Measurements from ENCODE around the gene HGS. TPM values are rescaled to one million over a fixed set of nuclear protein-coding genes. Genes with fewer than 3 reads are reported as not detected.

Gene HGS
- total and polyA plus RNA-seq, 5 experiments from 2014 or later, result 15.4 to 154 (median 31.1) TPM

- H3K4me3 Mint-ChIP-seq, result no peak overlapping the region
- ATAC-seq (no peak), DNase-seq (no peak)
- no peaks in the 10 kb centered on the region for H3K9me3 Mint-ChIP-seq
- no peaks in the 10 kb centered on the region for H3K27me3 Mint-ChIP-seq
- H3K36me3 Mint-ChIP-seq, result peaks cover 0 to 3% (median 0%) of the 10 kb centered on the region in 3 donors
- peaks cover 4 to 32% (median 17%) of the 10 kb centered on the region in 4 donors for H3K4me1 Mint-ChIP-seq
- POLR2A ChIA-PET, result no interaction called here
- H3K27ac Mint-ChIP-seq, result peak overlapping the region in 4 of 10 donors; percentile 14 to 74 (median 42)
Measured at GRCh38 chr17:81660441-81660840, 23.4 kb upstream of the HGS start.

DNA sequence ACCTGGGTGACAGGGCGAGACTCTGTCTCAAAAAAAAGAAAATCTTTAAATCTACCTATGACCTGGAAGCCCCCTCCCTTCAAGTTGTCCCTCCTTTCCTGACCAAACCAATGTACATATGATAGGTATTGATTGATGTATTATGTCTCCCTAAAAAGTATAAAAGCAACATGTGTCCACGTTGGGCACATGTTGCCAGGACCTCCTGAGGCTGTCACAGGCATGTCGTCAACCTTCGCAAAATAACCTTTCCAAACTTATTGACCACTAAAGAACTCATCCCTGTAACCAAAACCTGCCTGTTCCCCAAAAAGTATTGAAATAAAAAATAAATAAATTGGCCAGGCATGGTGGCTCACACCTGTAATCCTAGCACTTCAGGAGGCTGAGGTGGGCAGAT, 21.8 kb upstream of the HGS start:
- Mint-ChIP-seq H3K9me3 (no peaks in the 10 kb centered on the region), H3K4me3 (no peak overlapping the region), H3K4me1 (peaks cover 9 to 37% (median 25%) of the 10 kb centered on the region in 4 donors), H3K27ac (peak overlapping the region in 7 of 10 donors; percentile 43 to 98 (median 71)), H3K27me3 (peaks cover 0 to 1% (median 0%) of the 10 kb centered on the region in 5 donors), H3K36me3 (peaks cover 0 to 3% (median 0%) of the 10 kb centered on the region in 3 donors)
- no peak for ATAC-seq
- POLR2A ChIA-PET, result interaction anchor here (0.6 to 7.6 kb wide), 5 partner anchors 8 to 221 kb away, joined by 4 to 80 read pairs (median 7); partner anchors contain the start of genes ARL16, HGS, NPLOC4 and TSPAN10
- no peak for DNase-seq

GRCh38 chr17:81664051-81664470, 19.8 kb upstream of the HGS start:
- H3K9me3 Mint-ChIP-seq, result no peaks in the 10 kb centered on the region
- peak overlapping the region in 2 of 10 donors; percentile 10 to 40 for H3K4me3 Mint-ChIP-seq
- peaks cover 16 to 51% (median 39%) of the 10 kb centered on the region in 4 donors for H3K4me1 Mint-ChIP-seq
- peaks cover 0 to 13% (median 3%) of the 10 kb centered on the region in 3 donors for H3K36me3 Mint-ChIP-seq
- peak overlapping the region in 6 of 10 donors; percentile 13 to 81 (median 42) for H3K27ac Mint-ChIP-seq
- DNase-seq (no peak), ATAC-seq (no peak)
- peaks cover 0 to 1% (median 0%) of the 10 kb centered on the region in 5 donors for H3K27me3 Mint-ChIP-seq
- POLR2A ChIA-PET, result interaction anchor here (0.8 to 7.6 kb wide), 4 partner anchors 20 to 425 kb away, joined by 3 to 80 read pairs (median 5); partner anchors contain the start of genes ARL16, HGS, NDUFAF8 and TEPSIN

DNA sequence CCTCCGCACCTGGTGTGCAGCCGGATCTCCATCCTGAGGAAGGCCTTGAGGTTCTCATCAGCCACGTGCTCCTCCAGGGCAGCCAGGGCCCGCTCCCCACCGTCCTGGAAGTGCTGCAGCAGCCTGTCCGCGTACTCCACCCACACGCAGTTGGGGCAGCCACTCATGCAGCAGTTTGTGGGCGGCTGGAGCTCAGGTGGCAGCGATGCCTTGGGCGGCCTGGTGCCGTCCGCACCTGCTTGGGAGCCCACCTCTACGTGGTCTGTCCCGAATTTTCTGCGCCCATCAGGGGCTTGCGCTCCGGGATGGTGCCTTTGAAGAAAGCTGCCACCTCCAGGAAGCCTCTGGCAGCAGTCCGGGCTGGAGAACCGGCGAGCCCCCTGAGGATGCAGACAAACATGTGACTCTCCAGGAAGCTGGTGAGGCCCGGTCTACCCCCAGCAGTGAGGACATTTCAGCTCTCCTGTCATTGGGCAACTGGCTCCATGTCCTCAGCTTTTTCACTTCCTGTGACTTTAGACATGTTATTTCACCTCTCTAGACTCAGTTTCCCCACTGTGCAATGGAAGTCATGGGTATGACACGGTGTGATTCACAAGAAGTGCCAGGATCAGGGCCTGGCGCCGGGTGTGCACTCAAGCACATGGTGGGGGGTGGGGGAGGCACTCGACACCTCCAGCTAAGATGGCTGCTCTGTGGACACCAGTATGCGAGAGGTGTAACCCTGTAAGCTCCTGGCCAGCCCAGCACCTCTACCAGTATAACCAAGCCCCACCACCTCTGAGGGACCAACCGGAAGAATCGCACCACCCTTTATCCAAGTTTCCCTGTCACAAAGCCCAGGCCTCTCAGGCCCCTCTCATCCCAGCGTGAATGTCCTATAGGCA, 18.4 kb upstream of the HGS start:
- H3K4me1 Mint-ChIP-seq, result peaks cover 16 to 58% (median 39%) of the 10 kb centered on the region in 4 donors
- POLR2A ChIA-PET, result interaction anchor here (0.6 to 7.6 kb wide), 13 partner anchors 9 to 1211 kb away, joined by 3 to 80 read pairs (median 4); partner anchors contain the start of genes ARL16, FAAP100, HGS and MRPL12
- H3K9me3 Mint-ChIP-seq, result no peaks in the 10 kb centered on the region
- H3K27ac Mint-ChIP-seq, result peak overlapping the region; percentile 89 to 98 (median 96)
- ATAC-seq (peak in 1 of 2 donors; percentile 13), DNase-seq (peak in 2 of 10 donors; percentile 30 to 36)
- H3K27me3 Mint-ChIP-seq, result peaks cover 0 to 1% (median 0%) of the 10 kb centered on the region in 5 donors
- H3K36me3 Mint-ChIP-seq, result peaks cover 0 to 27% (median 3%) of the 10 kb centered on the region in 3 donors
- peak overlapping the region; percentile 82 to 98 (median 94) for H3K4me3 Mint-ChIP-seq

DNA sequence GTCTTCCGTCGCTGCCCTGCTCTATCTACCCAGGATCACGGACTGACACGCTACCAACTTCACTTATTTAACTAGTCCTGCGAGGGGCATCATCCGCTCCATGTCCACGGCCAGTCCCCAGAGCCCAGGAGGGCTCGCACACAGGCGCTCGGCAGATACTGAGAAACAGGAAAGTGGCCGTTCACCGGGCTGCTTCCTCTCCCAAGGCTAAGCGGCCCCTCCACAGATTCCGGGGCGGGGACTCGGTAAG, 17.8 kb upstream of the HGS start:
- ATAC-seq, result peak; percentile 13 to 35
- POLR2A ChIA-PET, result interaction anchor here (0.7 to 7.6 kb wide), 13 partner anchors 9 to 195 kb away, joined by 3 to 80 read pairs (median 4); partner anchors contain the start of genes ARL16, FAAP100, HGS and MRPL12
- DNase-seq, result peak in 1 of 10 donors; percentile 28
- Mint-ChIP-seq H3K27ac (peak overlapping the region; percentile 89 to 98 (median 96)), H3K27me3 (peaks cover 0 to 1% (median 0%) of the 10 kb centered on the region in 5 donors), H3K4me1 (peaks cover 16 to 58% (median 39%) of the 10 kb centered on the region in 4 donors), H3K4me3 (peak overlapping the region; percentile 82 to 98 (median 94)), H3K9me3 (no peaks in the 10 kb centered on the region), H3K36me3 (peaks cover 0 to 29% (median 3%) of the 10 kb centered on the region in 3 donors)

- ATAC-seq (peak; percentile 84 to 92), DNase-seq (peak; percentile 86 to 95 (median 90))
- Mint-ChIP-seq H3K9me3 (no peaks in the 10 kb centered on the region), H3K4me1 (peaks cover 16 to 55% (median 39%) of the 10 kb centered on the region in 4 donors), H3K27me3 (peaks cover 0 to 1% (median 0%) of the 10 kb centered on the region in 5 donors), H3K36me3 (peaks cover 0 to 34% (median 3%) of the 10 kb centered on the region in 3 donors), H3K27ac (peak within 1 kb of the TSS; percentile 89 to 98 (median 96)), H3K4me3 (peak within 1 kb of the TSS; percentile 82 to 98 (median 94))
- POLR2A ChIA-PET, result interaction anchor here (0.6 to 7.6 kb wide), 11 partner anchors 9 to 195 kb away, joined by 3 to 80 read pairs (median 5); partner anchors contain the start of genes ARL16, FAAP100, HGS and MRPL12
Measured at GRCh38 chr17:81666342-81667191, 17.2 kb upstream of the HGS start, which contains the start of the genes CCDC137 and OXLD1. Gene CCDC137 (plus strand): TSS chr17:81666737. CDS start chr17:81666767, 30 bp downstream. Gene OXLD1 (minus strand): TSS chr17:81666605. CDS start chr17:81666577, 28 bp downstream.

DNA sequence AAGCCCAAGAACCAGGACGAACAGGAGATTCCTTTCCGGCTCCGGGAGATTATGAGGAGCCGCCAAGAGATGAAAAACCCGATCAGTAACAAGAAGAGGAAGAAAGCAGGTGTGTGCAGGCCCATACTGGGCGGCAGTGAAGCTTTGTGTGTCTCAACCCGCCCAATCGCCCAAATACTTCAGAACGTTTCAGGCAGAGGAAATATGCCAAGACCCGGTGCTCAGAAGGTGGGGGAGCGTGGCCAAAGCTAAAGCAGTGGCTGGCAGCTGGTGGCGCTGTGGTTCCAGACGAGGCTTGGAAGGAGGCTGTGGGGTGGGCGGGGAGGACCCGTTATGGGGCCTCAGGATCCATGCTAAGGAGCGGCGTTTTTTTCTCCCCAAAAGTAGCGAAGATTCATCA, 16.1 kb upstream of the HGS start:
- POLR2A ChIA-PET, result interaction anchor here (0.6 to 7.6 kb wide), 5 partner anchors 16 to 483 kb away, joined by 3 to 80 read pairs (median 4); partner anchors contain the start of genes ARL16, BAHCC1 and HGS
- H3K27ac Mint-ChIP-seq, result peak overlapping the region in 8 of 10 donors; percentile 37 to 96 (median 76)
- peaks cover 16 to 46% (median 36%) of the 10 kb centered on the region in 4 donors for H3K4me1 Mint-ChIP-seq
- DNase-seq, result no peak
- peaks cover 0 to 1% (median 0%) of the 10 kb centered on the region in 5 donors for H3K27me3 Mint-ChIP-seq
- peak overlapping the region; percentile 82 to 96 (median 91) for H3K4me3 Mint-ChIP-seq
- H3K36me3 Mint-ChIP-seq, result peaks cover 0 to 44% (median 3%) of the 10 kb centered on the region in 3 donors
- H3K9me3 Mint-ChIP-seq, result no peaks in the 10 kb centered on the region
- no peak for ATAC-seq

GRCh38 chr17:81672504-81672903, 11.3 kb upstream of the HGS start:
- no peak for DNase-seq

DNA sequence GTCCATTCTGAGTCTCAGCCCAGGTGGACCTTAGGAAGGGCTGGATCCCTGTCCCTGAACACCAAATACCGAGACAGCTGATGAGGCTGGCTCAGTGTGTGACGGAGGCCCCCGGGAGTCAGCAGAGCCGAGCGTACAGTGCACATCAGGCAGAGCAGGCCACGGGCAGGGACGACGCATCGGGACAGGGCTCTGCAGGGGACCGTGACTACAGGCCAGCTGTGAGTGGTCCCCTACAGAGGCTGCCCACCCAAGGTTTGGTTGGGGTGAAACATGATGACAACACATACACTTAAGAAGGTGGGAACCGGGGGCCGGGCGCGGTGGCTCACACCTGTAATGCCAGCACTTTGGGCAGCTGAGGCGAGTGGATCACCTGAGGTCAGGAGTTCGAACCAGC, 10.9 kb upstream of the HGS start:
- Mint-ChIP-seq H3K27ac (no peak overlapping the region), H3K4me3 (no peak overlapping the region), H3K27me3 (no peaks in the 10 kb centered on the region), H3K4me1 (peaks cover 2 to 23% (median 17%) of the 10 kb centered on the region in 4 donors), H3K36me3 (peaks cover 0 to 51% (median 3%) of the 10 kb centered on the region in 3 donors), H3K9me3 (no peaks in the 10 kb centered on the region)
- POLR2A ChIA-PET, result interaction anchor here (0.7 to 1.7 kb wide), 3 partner anchors 9 to 30 kb away, joined by 3 to 7 read pairs (median 3); partner anchors contain the start of genes ARL16, HGS and MRPL12
- ATAC-seq (no peak), DNase-seq (no peak)

More at GRCh38 chr17:81672504-81672903, 11.3 kb upstream of the HGS start:
- H3K9me3 Mint-ChIP-seq, result no peaks in the 10 kb centered on the region
- peaks cover 7 to 27% (median 21%) of the 10 kb centered on the region in 4 donors for H3K4me1 Mint-ChIP-seq
- H3K4me3 Mint-ChIP-seq, result no peak overlapping the region
- H3K27ac Mint-ChIP-seq, result no peak overlapping the region
- POLR2A ChIA-PET, result interaction anchor here (0.7 to 1.9 kb wide), 3 partner anchors 11 to 30 kb away, joined by 3 to 7 read pairs (median 7); partner anchors contain the start of genes ARL16, HGS and MRPL12
- peaks cover 0 to 55% (median 3%) of the 10 kb centered on the region in 3 donors for H3K36me3 Mint-ChIP-seq
- no peak for ATAC-seq
- no peaks in the 10 kb centered on the region for H3K27me3 Mint-ChIP-seq

DNA sequence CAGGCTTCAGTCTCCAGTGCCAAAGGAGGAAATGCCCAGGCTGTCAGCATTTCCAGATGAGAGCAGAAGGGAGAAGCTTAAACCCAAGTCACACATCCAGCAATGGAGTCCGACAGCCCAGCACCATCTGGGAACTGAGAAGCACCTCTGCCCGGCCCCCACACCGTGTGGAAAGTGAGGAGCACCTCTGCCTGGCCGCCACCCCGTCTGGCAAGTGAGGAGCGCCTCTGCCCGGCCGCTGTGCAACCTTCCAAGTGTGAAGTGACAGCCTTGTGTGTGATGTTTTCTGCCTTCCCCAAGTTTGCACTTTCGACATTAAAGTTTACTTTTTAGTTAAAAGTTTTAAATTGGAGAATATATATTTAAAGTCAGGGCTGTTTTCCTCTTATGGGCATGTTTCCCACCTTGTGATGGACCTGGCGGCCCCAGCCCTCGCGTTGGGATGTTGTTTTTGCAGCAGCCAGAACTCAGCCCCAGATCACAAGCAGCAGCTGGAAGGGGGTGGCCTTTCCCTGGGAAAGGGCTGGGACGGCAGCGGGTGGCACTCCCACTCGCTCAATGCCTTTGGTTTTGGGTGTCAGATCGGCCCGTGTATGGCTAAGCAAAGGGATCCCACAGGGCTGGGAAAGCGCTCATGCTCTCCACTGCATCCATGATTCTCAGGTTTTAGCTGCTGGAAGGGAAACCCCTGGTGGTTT, 10.1 kb upstream of the HGS start:
- no peak for ATAC-seq
- Mint-ChIP-seq H3K4me3 (no peak overlapping the region), H3K9me3 (no peaks in the 10 kb centered on the region), H3K4me1 (peaks cover 0 to 16% (median 9%) of the 10 kb centered on the region in 4 donors), H3K27me3 (no peaks in the 10 kb centered on the region), H3K27ac (no peak overlapping the region), H3K36me3 (peaks cover 0 to 45% (median 0%) of the 10 kb centered on the region in 3 donors)
- POLR2A ChIA-PET, result interaction anchor here (1.0 kb wide), 2 partner anchors 9 to 38 kb away, joined by 3 read pairs; no protein-coding TSS in a partner anchor
- DNase-seq, result no peak

All from naive thymus-derived CD8-positive, alpha-beta T cell (primary cell).